HG03159 (cell line): ENCODE results near the gene FBXO9.

Source experiments
- ATAC-seq: cut with Tn5 transposase; IDR thresholded peaks from one replicate; pipeline ENCODE4 v1.9.1; 2021; ENCODE audit warnings: mild to moderate bottlenecking, moderate library complexity; ENCODE audit not compliant: unreplicated experiment

FBXO9 gene

GRCh38 chr6:53130569-53131290, 65.5 kb downstream of the FBXO9 start:
- no peak for ATAC-seq

GRCh38 chr6:53133961-53134360, 68.8 kb downstream of the FBXO9 start:
- ATAC-seq: no peak

- ATAC-seq: no peak
Measured at GRCh38 chr6:53134601-53135235, 69.5 kb downstream of the FBXO9 start.

GRCh38 chr6:53136000-53136609, 70.9 kb downstream of the FBXO9 start:
- no peak for ATAC-seq

GRCh38 chr6:53139841-53140413, 74.7 kb downstream of the FBXO9 start:
- ATAC-seq: no peak

- ATAC-seq: no peak
Measured at GRCh38 chr6:53142810-53143209, 77.6 kb downstream of the FBXO9 start.

GRCh38 chr6:53143710-53144109, 78.5 kb downstream of the FBXO9 start:
- no peak for ATAC-seq

- no peak for ATAC-seq
Measured at GRCh38 chr6:53144802-53145201, 79.6 kb downstream of the FBXO9 start.

GRCh38 chr6:53148684-53149083, 83.5 kb downstream of the FBXO9 start, which contains the start of gene GCM1:
GCM1 (minus strand) TSS chr6:53148841; CDS start chr6:53145632, 3,209 bp downstream.
- ATAC-seq: no peak
